ENCODE data around the gene ABLIM2. TPM values are rescaled to one million over a fixed set of nuclear protein-coding genes. Genes with fewer than 3 reads are reported as not detected.

The ABLIM2 gene
- total and polyA plus RNA-seq, 2 of the 13 experiments (the other 11 are each of a cell fraction or from before 2014, with no cell fraction given): 0.20 to 0.37 TPM

DNA sequence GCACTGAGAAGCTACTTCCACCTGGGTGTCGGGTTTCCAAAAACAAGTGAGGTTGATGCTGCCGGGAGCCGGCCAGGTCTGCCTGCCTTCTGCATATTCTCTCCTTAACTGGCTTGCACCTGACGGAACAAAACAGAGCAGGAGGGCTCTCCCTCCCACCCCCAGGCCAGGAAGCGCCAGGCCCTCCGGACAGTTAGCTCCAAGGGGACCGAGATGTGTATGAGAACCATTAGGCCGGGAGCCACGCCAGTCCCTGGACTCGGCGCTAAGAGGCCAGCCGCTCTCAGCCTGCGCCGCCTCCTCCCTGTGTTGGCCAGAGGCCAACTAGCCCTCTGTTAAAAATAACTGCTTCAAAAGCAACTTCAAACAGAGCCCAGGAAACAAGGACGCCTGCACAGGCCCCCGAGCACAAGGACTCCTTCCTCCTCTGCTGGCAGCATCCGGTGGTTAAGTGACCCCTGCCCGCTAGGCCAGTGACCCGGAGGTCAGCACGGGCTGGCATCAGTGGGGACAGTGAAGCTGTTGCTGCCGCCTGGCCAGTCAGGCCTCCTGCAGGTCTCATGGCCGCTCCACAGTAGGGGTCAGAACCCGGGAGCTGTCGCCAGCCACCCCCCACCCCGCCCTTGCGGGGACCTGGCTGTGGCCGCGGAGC lies 107.9 kb downstream of the ABLIM2 start (continued):
- TF ChIP-seq, protein P1, sequence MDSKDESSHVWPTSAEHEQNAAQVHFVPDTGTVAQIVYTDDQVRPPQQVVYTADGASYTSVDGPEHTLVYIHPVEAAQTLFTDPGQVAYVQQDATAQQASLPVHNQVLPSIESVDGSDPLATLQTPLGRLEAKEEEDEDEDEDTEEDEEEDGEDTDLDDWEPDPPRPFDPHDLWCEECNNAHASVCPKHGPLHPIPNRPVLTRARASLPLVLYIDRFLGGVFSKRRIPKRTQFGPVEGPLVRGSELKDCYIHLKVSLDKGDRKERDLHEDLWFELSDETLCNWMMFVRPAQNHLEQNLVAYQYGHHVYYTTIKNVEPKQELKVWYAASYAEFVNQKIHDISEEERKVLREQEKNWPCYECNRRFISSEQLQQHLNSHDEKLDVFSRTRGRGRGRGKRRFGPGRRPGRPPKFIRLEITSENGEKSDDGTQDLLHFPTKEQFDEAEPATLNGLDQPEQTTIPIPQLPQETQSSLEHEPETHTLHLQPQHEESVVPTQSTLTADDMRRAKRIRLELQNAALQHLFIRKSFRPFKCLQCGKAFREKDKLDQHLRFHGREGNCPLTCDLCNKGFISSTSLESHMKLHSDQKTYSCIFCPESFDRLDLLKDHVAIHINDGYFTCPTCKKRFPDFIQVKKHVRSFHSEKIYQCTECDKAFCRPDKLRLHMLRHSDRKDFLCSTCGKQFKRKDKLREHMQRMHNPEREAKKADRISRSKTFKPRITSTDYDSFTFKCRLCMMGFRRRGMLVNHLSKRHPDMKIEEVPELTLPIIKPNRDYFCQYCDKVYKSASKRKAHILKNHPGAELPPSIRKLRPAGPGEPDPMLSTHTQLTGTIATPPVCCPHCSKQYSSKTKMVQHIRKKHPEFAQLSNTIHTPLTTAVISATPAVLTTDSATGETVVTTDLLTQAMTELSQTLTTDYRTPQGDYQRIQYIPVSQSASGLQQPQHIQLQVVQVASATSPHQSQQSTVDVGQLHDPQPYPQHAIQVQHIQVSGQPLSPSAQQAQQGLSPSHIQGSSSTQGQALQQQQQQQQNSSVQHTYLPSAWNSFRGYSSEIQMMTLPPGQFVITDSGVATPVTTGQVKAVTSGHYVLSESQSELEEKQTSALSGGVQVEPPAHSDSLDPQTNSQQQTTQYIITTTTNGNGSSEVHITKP (CRISPR knock-in tag; IDR thresholded peaks at IDR 0.05; ENCODE audit: low read depth): no peak
- TF ChIP-seq MEF2D (CRISPR knock-in tag; IDR thresholded peaks at IDR 0.05): peak; percentile 99
- TF ChIP-seq MXI1 (IDR thresholded peaks at IDR 0.05; ENCODE audit: borderline replicate concordance, low read depth, low read length): no peak; the same call in 2 of the 3 replicates
- no peak for TF ChIP-seq STAT5B (CRISPR knock-in tag; IDR thresholded peaks at IDR 0.05)
- peak; percentile 72; the same call in 1 of the 2 replicates for TF ChIP-seq NCOR1 (IDR thresholded peaks at IDR 0.05; ENCODE audit: borderline replicate concordance, low read length)
- TF ChIP-seq HIVEP1 (CRISPR knock-in tag; IDR thresholded peaks at IDR 0.05): no peak; the same call in 1 of the 2 replicates
- TF ChIP-seq MBD4 (IDR thresholded peaks at IDR 0.05; ENCODE audit: borderline replicate concordance, low read length): no peak
- TF ChIP-seq, protein P2, sequence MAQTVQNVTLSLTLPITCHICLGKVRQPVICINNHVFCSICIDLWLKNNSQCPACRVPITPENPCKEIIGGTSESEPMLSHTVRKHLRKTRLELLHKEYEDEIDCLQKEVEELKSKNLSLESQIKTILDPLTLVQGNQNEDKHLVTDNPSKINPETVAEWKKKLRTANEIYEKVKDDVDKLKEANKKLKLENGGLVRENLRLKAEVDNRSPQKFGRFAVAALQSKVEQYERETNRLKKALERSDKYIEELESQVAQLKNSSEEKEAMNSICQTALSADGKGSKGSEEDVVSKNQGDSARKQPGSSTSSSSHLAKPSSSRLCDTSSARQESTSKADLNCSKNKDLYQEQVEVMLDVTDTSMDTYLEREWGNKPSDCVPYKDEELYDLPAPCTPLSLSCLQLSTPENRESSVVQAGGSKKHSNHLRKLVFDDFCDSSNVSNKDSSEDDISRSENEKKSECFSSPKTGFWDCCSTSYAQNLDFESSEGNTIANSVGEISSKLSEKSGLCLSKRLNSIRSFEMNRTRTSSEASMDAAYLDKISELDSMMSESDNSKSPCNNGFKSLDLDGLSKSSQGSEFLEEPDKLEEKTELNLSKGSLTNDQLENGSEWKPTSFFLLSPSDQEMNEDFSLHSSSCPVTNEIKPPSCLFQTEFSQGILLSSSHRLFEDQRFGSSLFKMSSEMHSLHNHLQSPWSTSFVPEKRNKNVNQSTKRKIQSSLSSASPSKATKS (CRISPR knock-in tag; IDR thresholded peaks at IDR 0.05): no peak
- TF ChIP-seq ZNF678 (CRISPR knock-in tag; IDR thresholded peaks at IDR 0.05): no peak
- TF ChIP-seq TEAD2 (CRISPR knock-in tag; IDR thresholded peaks at IDR 0.05): no peak
- no peak for TF ChIP-seq ZNF251 (CRISPR knock-in tag; IDR thresholded peaks at IDR 0.05)
- TF ChIP-seq KLF11 (CRISPR knock-in tag; IDR thresholded peaks at IDR 0.05): no peak
- TF ChIP-seq, protein P3, sequence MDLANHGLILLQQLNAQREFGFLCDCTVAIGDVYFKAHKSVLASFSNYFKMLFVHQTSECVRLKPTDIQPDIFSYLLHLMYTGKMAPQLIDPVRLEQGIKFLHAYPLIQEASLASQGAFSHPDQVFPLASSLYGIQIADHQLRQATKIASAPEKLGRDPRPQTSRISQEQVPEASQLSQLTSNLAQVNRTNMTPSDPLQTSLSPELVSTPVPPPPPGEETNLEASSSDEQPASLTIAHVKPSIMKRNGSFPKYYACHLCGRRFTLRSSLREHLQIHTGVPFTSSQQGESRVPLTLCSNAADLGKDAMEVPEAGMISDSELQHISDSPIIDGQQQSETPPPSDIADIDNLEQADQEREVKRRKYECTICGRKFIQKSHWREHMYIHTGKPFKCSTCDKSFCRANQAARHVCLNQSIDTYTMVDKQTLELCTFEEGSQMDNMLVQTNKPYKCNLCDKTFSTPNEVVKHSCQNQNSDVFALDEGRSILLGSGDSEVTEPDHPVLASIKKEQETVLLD (CRISPR knock-in tag; IDR thresholded peaks at IDR 0.05; ENCODE audit: low read depth): 0 out of 2 replicates have a peak, but pooled peaks have one; percentile 51
- TF ChIP-seq, protein P4, sequence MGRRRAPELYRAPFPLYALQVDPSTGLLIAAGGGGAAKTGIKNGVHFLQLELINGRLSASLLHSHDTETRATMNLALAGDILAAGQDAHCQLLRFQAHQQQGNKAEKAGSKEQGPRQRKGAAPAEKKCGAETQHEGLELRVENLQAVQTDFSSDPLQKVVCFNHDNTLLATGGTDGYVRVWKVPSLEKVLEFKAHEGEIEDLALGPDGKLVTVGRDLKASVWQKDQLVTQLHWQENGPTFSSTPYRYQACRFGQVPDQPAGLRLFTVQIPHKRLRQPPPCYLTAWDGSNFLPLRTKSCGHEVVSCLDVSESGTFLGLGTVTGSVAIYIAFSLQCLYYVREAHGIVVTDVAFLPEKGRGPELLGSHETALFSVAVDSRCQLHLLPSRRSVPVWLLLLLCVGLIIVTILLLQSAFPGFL (CRISPR knock-in tag; IDR thresholded peaks at IDR 0.05): no peak
- TF ChIP-seq, protein P5, sequence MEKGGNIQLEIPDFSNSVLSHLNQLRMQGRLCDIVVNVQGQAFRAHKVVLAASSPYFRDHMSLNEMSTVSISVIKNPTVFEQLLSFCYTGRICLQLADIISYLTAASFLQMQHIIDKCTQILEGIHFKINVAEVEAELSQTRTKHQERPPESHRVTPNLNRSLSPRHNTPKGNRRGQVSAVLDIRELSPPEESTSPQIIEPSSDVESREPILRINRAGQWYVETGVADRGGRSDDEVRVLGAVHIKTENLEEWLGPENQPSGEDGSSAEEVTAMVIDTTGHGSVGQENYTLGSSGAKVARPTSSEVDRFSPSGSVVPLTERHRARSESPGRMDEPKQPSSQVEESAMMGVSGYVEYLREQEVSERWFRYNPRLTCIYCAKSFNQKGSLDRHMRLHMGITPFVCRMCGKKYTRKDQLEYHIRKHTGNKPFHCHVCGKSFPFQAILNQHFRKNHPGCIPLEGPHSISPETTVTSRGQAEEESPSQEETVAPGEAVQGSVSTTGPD (CRISPR knock-in tag; IDR thresholded peaks at IDR 0.05): 0 out of 2 replicates have a peak, but pooled peaks have one; percentile 34
- no peak for TF ChIP-seq KAT2B (IDR thresholded peaks at IDR 0.05; ENCODE audit: borderline replicate concordance, low read depth, low read length)

Measured in HepG2 (cell line).